ENCODE results near the gene CABP4.
"Not testable (repeated sequence)": the region's sequence is repeated elsewhere in the genome, so short reads cannot be mapped to it uniquely, and the experiment has no call there.

Gene CABP4

DNA sequence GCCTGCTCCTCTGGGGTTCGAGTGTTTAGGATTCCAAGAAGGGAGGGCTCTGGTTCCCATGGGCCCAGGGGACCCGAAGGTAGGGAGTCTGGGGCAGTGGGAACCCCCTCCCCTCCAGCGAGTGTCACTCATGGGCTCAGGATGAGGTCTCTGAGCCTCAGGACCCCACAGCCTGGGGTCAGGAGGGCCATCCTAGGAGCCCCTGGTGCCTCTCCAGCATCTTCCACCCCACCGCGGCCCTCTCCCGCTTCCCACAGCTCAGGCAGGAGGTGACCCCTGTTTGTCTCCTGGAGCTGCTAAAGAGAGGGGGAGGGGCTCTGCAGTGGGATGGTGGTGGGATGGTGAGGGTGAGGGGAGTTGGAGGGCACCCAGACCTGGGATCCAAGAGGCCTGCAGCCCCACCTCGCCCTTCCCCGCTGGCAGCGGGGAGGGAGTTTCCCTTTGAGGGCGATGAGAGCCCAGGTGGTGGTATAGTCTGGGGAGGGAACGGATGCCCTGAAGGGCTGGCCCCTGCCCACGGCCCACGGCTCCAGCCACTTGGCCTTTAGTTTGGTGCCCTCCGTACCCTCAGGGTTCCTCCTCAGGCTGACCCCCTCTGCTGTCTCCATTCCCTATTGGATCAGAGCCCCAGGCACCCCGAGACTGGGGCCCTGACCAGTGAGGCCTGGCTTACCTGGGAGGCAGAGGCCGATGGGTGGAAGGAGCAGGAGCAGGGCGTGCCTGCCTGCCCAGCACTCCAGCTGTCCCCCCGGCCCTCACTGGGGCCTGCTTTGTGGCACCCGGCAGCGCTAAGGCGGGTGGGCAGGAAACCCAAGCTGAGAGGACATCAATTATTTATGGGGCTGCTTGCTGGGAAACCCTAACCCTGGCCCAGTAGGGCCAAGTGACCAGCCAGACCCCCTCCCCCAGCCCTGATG lies 1.1 kb upstream of the CABP4 start:
- no peak for DNase-seq (ENCODE audit: low spot score)

DNA sequence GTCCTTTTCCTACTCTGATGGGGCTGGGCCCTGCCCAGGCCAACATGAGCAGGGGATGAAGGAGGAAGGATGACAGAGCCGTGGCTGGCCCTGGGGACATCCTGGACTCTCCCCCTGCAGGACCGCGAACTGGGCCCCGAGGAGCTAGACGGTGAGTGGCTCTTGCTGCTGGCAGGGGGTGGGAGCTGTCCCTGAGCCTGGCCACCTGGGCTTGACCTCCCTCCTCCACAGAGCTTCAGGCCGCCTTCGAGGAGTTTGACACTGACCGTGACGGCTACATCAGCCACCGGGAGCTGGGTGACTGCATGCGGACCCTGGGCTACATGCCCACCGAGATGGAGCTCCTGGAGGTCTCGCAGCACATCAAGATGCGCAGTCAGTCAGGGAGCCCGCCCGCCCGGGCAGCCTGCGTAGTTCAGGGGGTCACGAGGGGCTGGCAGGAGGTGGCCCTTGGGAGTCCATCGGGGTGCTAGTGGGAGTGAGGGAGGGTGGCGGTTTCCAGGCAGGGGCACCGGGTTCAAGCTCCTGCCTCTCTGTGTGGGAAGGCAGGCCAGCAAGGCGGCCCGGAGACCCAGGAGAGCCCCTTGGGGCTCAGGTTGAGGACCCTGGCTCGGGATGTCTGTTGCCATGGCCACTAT lies 1.0 kb downstream of the CABP4 start:
- no peak for DNase-seq (ENCODE audit: low spot score)

DNA sequence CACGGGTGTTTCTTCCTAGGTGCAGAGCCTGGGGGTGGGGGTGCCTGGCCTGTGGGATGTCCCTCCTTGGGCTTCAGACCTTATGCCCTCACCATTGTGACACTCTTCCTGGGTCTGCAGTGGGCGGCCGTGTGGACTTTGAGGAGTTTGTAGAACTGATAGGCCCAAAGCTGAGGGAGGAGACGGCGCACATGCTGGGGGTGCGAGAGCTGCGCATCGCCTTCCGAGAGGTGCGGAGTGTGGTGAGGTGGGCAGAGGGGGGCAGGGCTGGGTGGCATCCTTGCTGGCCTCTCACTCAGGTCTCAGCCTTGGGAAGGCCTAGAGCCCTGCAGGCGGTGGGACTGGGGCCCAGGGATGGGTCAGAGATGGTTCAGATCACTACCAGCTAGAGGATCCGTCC lies 2.3 kb downstream of the CABP4 start:
- DNase-seq (ENCODE audit: low spot score) = no peak

DNA sequence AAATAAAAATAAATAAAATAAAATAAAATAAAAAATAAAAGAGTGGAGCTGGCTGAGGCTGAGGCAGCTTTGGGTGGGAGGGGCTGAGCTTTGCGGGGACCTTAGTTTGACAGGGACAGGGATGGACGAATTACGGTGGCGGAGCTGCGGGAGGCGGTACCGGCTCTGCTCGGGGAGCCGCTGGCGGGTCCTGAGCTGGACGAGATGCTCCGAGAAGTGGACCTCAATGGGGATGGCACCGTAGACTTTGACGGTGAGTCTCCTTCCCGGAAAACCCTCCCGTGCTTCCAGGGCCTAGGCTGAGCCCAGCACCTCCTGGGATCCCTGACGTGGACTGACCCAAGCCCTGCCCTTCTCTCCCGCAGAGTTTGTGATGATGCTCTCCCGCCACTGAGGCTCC lies 3.1 kb downstream of the CABP4 start:
- DNase-seq (ENCODE audit: low spot score) = no peak

DNA sequence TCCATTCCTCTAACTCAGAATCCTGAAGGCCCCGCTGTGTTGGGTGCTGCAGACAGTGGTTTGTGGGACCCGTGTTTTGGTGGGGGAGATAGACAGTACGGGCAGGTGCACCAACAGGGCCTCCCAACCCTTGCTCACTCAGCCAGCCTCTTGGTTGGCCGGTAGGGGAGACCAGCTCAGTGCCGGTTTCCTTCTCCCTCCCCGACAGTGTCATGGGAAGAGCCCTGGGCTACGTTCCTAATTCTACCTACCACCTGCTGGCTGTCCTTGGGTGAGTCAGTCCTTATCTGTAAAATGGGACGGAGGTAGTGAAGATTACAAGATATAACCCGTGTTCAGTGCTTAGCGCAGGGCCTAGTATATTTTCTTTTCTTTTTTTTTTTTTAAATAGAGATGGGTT lies 8.0 kb downstream of the CABP4 start:
- no peak for DNase-seq (ENCODE audit: low spot score)

DNA sequence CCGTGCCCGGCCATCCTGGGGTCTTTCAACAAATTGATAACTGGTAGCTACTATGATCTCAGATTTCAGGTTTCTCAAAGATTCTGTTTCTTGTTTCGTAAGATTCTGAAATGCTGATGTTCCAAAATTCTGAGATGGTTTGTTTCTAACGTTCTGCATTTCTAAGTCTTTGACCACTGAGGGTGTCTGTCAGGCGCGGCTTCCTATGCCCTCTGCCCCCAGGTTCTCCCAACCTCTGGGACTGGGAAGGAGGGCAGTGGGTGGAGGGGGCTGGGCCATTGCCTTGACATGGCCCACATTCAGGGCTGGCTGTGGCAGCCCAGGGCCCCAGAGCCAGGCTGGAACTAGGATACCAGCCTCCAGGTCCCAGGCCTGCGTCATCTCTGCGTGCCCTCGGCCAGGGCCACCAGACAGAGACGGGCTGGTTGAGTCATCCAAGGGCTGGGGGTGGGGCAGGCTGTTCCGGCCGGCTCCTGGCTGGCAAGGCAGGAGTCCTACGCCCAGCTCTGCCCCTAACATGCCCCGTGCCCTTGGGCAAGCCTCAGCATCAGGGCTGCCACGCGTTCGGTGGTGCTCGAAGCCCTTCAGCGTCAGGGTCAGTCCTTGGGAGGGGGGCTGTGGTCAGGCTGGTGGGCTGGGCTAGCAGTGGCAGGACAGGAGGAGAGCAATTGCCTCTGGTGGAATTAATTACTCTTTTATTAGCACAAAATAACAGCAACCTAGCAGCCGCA lies 8.7 kb downstream of the CABP4 start:
- no peak for DNase-seq (ENCODE audit: low spot score)

DNA sequence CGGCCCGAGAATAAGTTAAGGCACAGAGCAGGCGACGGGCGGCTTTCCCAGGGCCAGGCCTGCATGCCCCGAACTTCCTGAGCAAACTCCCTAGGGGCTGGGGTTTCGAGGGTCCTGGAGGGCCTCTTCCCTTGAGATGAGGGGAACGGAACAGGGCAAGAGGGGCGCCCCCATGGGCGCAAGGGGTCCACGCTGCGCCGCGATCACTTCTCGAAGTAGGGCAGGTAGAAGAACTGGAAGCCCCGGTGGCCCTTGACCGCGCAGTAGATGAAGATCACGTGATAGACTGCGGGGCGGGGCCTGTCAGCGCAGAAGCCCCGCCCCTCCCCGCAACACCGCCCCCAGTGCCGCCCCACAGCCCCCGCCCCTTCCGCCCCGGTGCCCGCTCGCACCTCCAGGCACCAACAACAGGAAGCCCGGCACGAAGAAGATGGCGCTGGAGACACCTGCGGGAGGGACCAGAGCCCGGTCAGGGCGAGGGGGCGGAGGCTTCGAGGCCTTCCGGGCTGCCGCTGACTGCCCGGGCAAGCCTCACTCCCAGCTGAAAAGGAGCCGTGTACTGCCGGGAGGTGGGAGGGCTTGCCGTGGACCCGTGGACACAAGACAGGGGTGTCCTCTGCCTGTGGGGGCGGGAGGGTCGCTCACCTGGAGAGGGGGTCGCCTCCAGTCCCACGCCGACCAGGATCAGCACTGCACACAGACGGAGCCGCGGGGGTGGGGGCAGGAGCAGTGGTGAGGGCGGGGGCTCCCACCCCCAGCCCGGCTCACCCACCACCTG lies 9.4 kb downstream of the CABP4 start:
- DNase-seq (ENCODE audit: low spot score) = peak; percentile 67

DNA sequence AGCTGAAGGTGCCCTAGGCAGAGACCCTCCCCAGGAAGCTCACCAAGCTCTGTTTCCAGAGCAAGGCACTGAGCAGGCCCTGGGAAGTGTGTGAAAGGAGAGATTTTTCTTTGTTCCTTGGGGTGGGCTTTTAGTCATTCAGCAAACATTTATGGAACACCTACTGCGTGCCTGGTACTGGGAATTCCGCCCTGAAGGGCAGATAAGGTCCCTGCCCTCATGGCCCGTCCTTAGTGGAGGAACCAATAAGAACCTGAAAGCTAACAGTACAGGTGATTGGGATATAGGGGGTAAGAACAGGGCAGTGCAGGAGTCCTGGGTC lies 10.0 kb downstream of the CABP4 start:
- no peak for DNase-seq (ENCODE audit: low spot score)

DNA sequence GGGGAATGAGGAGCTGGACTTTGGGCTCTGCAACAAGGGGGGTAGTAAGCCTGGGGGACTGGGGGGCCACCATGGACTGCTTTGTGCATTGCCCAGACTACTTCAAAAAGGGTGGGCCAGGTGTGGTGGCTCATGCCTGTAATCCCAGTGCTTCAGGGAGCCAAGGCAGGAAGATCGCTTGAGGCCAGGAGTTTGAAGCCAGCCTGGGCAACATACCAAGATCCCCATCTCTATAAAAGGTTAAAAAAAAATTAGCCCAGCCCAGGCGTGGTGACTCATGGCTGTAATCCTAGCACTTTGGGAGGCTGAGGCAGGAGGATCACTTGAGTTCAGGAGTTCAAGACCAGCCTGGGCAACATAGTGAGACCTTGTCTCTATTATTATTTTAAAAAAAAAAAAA lies 10.4 kb downstream of the CABP4 start:
- DNase-seq (ENCODE audit: low spot score) = not testable (repeated sequence)

DNA sequence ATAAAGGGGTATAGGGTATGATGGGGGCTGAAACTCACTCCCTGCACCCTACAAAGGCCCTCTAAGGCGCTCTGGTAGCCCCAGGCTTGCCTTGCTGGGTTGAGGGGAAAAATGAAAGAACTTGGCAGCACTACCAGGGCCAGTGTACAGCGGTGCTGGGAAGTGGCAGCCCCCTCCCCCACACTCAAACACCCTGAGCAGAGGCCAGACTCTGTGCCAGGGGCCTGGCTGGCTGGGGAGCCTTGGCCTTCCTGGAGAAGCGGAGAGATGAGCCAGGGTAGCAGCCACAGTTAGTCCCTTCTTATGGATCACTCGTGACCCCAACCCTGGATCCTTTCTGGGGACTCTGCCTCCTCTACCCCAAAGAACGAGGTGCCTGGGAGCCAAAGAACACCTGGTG lies 11.2 kb downstream of the CABP4 start:
- no peak for DNase-seq (ENCODE audit: low spot score)

DNA sequence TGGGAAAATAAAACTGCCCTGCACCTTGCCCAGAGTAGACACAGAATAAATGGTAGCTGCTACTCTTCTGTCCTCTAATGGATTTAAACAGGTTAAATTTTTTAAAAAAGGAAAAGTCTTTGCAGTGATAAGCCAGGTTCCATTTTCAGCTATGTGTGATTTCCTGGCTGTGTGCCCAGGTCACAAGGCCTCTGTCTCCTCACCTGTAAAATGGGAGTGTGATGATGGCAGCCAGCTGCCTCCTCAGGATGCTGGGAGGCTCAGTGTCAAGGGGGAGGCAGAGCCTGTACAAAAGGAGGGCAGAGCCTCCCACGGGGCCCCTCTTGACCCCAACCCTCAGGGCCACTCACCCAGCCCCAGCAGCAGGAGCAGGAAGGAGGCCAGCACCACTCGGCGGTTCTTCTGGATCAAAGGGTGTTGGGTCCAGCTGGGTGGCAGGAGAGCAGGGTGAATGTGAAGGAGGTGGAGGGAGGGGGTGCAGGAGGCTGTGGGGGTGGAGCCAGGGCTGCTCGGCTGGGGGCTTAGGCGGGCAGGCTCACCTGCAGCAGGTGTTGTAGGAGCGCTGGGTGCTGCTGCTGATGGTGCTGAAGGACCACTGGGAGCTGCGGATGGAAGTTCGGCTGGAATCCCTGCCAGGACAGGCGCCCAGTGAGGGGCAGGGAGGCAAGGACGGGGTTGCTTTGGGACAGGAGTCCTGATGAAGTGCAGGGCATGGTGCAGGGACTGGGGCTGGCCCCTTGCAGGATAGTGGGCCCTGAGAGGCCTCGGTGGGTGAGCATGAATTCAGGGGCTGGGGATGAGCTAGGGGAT lies 12.0 kb downstream of the CABP4 start:
- no peak for DNase-seq (ENCODE audit: low spot score)

DNA sequence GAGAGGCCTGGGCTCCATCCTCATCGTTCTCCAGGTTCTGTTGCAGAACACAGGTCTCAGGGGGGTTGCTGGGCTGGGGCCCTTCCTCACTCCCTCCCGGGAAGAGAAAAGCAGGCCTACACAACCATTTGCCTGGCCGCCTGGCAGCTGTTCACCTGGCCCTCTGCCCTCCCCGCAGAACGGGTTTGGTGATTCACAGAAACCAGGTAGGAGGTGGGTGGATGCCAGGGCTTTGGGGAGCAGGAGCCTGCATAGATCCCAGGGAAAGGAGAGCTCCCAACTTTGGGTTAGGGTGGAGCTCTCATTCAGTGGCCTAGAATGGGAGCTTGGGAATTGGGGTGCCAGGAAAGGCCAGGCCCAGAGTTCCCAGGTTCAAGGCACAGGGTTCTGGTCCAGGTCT lies 12.9 kb downstream of the CABP4 start:
- DNase-seq (ENCODE audit: low spot score) = no peak

DNA sequence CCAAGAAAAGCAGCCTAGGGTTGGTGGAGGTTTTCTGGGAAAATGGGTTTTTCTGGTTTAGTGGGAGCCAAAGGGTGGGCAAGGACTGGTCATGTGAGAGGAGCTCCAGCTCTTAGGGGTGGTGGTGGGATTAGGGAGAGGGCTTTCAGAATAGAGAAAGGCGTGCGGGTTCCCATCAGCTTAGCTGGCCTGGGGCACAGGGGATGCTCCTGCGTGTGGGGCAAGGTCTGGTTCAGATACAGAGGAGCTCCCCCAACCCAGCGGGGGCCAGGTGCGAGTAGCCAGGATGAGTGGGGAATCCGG lies 13.3 kb downstream of the CABP4 start:
- no peak for DNase-seq (ENCODE audit: low spot score)

DNA sequence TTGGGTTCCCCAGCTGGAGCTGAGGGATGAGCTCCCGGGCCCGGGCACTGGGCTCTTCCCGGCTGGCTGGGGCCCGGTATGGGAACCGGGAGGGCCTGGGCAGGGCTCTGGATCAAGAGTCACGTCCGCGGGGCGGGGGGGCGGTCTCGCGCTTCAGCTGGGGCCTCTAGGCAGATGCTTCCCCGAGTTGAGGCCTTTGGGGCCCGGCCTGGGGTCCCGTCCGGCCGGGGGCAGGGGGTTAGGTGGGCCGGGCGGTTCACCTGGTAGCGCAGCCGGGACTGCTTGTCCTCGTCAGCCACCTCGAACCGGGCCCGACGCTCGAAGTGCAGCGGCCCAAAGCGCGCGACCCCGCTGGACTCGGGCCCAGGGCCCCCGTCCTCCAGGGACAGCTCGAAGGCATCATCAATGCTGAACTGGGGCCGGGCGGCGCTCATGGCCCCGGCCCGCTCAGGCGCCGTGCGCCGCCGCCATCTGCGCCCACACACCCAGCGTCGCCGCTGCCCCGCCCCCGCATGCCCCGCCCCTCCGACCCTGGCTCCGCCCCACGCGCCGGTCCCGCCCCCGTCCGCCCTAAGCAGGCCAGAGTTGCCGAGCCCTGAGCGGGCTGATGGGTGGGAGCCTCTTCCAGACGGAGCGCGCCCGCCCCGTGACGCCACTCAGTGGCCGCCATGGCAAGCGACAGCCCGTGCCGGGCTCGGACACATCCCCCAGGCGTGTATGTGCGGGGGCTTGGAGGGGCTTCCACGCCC lies 13.8 kb downstream of the CABP4 start, which contains the start of gene TMEM134:
TMEM134 (minus strand) TSS at position 493 of the 749 bp plus-strand sequence; CDS start at position 434, 59 bp downstream.
- peak; percentile 90 for DNase-seq (ENCODE audit: low spot score)

DNA sequence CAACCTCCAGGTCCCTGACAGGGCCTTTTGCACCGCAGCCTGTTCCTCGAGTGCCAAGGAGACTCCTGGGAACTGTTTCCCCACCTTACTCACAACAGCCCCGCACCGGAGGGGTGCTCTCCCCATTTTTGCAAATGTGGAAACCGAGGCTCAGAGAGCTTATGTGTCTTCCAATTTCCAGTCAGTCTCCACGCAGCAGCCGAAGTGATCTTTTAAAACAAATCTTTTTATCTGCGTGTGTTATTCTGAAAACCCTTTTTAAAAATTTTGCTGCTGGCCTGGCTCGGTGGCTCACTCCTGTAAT lies 14.3 kb downstream of the CABP4 start:
- DNase-seq (ENCODE audit: low spot score) = no peak

DNA sequence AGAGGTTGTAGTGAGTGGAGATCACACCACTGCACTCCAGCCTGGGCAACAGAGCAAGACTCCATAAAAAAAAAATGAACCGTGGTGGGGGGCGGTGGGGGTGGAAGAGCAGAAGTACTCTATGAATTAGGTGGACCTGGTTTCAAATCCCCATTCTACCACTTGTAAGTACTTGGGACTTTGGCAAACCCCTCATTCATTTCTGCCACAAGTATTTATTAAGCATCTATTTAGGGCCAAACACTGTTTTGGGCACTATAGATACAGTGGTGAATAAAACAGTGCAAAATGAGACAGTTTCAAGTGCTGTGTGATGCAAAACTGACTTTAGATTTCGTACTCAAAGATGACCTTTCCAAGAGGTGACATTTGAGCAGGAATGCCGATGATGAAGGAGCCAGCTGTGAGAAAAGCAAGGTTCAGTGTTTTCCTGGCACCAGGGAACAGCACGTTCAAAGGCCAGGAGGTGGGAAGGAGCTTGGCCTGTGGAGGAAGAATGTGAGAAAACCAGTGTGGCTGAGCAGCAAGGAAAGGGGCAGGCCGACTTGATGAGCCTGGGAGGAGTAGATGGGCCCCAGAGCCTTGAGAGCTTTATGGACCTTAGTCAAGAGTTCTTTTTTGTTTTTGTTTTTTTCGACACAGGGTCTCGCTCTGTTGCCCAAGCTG lies 15.3 kb downstream of the CABP4 start:
- no peak for DNase-seq (ENCODE audit: low spot score)

DNA sequence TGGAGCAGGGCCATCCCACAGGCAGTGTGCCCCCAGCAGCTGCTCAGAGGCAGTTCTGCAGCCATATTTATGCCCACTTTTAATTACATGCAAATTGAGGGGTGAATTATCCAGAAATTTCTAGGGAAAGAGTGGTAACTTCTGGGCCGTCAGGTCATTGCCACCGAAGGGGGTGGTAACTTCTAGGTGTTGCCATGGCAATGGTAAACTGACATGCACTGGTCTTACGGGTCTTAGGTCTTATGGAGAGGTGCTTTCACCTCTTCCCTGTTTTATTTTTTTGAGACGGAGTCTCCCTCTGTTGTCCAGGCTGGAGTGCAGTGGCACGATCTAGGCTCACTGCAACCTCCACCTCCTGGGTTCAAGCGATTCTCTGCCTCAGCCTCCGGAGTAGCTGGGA lies 17.7 kb downstream of the CABP4 start:
- no peak for DNase-seq (ENCODE audit: low spot score)

DNA sequence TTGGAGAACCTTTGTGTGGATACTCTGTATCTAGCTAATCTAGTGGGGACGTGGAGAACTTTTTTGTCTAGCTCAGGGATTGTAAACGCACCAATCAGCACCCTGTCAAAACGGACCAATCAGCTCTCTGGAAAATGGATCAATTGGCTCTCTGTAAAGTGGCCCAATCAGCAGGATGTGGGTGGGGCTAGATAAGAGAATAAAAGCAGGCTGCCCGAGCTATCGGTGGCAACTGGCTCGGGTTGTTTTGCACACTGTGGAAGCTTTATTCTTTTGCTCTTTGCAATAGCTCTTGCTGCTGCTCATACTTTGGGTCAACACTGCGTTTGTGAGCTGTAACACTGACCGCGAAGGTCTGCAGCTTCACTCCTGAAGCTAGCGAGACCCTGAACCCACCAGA lies 21.5 kb downstream of the CABP4 start:
- DNase-seq (ENCODE audit: low spot score) = not testable (repeated sequence)

DNA sequence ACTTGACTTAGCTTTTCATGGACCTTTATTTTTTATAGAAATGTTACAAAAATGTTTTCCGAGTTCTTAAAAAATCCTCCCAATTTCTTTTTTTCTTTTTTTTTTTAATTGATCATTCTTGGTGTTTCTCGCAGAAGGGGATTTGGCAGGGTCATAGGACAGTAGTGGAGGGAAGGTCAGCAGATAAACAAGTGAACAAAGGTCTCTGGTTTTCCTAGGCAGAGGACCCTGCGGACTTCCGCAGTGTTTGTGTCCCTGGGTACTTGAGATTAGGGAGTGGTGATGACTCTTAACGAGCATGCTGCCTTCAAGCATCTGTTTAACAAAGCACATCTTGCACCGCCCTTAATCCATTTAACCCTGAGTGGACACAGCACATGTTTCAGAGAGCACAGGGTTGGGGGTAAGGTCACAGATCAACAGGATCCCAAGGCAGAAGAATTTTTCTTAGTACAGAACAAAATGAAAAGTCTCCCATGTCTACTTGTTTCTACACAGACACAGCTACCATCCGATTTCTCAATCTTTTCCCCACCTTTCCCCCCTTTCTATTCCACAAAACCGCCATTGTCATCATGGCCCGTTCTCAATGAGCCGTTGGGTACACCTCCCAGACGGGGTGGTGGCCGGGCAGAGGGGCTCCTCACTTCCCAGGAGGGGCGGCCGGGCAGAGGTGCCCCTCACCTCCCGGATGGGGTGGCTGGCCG lies 22.3 kb downstream of the CABP4 start:
- not testable (repeated sequence) for DNase-seq (ENCODE audit: low spot score)
